HG02852 (cell line): ENCODE data around the gene CFAP99.
"Not testable (repeated sequence)": the region's sequence is repeated elsewhere in the genome, so short reads cannot be mapped to it uniquely, and the experiment has no call there.

ENCODE experiments used
- ATAC-seq: cut with Tn5 transposase; IDR thresholded peaks from one replicate; pipeline ENCODE4 v1.9.1; 2021; ENCODE audit warnings: mild to moderate bottlenecking, moderate library complexity; ENCODE audit not compliant: unreplicated experiment

The CFAP99 gene

DNA sequence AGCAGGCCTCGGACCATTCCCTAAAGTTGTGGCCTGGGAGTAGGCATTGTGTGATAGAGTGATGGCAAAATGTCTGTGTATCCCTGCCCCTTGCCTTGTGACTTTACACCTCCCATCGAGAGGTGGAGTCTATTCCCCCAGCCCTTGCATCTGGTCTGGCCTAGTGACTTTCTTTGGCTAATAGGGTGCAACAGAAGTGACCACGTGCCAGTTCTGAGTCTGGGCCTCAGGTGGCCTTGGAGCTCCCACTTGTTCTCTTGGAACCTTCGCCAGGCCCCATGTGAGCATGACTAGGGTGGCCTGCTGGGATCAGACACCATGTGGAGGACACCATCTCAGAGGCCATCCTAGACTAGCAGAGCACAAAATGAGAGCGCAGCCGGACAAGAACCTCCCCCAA is 46.3 kb downstream of the CFAP99 start:
- no peak for ATAC-seq

DNA sequence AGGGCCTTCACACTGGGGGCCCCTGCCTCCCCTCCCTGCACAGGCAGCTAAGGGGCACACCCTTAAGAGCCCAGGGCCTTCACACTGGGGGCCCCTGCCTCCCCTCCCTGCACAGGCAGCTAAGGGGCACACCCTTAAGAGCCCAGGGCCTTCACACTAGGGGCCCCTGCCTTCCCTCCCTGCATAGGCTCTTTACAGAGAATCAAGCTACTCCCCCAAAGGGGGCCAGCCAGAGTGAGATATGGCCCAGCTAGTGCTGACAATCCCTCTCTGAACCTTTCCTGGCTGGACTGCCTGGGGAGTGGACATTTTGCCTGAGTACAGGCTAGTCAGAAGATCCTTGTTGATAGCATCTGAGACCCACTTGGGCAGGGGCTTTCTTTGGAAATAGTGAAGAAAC is 46.8 kb downstream of the CFAP99 start:
- ATAC-seq = not testable (repeated sequence)

DNA sequence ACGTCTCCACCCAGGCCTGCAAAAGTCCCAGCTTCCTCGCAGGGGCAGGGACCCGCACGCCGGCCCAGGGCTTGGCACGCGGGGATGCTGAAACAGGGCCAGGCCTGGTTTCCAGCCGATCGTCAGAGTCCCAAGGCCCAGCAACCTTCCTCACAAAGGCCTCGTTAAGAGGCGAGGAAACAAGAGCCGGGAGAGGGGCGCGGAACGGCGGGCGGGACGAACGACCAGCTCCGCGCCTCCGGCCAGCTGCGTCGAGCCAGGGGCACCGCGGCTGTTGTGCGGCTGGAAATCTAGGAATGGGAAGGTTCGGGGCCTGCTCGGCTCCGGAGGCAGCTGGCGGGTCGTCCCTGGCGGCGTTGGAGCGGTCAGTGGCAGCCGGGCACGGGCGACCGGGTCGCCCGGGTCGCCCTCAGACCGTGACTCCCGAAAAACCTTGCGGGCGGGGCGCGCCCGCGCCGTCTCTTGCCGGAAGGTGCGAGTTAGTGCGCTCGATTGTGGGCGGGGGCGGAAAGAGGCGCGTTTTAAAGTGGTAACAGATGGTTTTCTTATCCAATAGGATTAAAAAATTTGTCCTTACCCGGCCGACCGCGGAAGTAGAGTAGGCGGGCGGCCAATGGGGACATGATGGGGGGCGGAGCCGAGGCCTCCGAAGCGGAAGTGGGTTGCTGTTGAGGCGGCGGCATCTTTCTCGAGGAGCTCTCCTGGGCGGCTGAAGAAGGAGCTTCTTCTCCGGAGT is 49.9 kb downstream of the CFAP99 start, which contains the start of gene RNF4:
RNF4 (plus strand) TSS at position 651 of the 736 bp plus-strand sequence. CDS start 21,388 bp downstream, outside the sequence.
- peak; percentile 75 for ATAC-seq

DNA sequence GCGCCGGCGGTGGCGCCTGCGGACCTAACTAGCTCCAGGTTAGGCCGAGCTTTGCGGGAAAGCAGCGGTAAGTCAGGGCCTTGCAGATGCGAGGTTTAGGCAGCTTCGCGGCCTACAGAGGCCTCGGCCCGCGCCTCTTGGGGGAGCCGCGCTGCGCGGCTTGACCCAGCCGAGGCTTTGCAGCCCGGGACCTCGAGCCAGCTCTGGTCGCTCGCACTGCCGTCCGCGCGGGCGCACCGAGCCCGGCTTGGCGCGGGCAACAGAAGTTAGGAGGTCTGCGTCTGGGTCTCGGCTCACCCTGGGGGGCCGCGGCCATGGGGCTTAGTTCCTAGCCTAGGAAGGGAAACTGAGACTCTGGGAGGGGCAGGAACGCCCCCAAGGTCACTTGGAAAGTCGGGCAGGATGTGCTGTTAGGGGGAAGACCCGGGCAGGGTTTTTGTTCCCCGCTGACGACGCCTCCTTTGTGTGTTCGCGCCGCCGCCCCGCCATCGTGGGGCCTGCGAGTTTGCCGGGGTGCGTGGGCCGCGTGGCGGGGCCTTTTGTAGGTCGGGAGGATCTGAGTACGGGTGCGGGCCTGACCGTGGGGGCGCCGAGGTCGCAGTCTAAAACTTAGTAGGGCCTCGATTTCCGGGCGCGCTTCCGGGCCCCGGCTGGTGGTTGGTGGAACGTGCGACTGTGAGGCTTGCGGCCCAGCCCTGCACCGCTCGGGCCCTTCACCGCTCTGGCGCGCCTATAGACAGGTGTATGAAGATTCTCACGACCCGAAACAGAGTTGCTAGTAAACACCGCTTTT is 50.6 kb downstream of the CFAP99 start:
- peak; percentile 44 for ATAC-seq

DNA sequence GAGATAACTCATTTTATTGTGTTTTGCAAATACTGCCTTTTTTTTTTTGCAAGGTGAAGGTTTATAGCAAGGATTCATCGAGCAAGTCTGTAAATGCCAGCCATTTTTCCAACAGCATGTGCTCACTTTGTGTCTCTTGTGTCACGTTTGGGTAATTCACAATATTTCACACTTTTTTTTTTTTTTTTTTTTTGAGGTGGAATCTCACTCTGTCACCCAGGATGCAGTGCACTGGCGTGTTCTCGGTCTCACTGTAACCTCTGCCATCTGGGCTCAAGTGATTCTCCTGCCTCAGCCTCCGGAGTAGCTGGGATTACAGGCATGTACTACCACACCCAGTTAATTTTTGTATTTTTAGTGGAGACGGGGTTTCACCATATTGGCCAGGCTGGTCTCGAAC is 52.0 kb downstream of the CFAP99 start:
- ATAC-seq = no peak

DNA sequence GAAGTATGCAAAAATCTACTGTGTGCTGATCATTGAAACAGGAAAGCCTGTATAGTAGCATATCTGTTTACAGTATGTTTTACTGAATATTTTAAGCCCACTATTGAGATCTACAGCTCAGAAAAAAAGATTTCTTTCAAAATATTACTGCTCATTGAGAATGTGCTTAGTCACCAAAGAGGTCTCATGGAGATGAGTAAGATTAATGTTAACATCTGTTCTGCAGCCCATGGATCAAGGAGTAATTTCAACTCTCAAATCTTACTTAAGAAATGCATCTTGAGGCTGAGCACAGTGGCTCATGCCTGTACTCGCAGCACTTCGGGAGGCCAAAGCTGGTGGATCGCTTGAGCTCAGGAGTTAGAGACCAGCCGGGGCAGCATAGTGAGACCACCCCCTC is 53.4 kb downstream of the CFAP99 start:
- ATAC-seq = no peak

DNA sequence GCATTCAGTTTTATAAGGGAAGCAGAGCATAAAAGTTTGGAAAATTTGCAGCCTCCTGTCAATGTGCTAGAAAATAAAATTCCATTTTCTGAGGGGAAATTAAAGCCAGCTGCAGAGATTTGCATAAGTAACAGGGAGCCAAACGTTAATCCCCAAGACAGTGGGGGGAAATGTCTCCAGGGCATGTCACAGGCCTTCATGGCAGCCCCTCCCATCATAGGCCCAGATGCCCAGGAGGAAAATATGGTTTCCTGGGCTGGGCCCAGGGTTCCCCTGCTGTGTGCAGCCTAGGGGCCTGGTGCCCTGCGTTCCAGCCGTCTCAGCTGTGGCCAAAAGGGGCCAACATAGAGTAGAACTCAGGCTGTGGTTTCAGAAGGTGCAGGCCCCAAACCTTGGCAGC is 59.5 kb downstream of the CFAP99 start:
- no peak for ATAC-seq

DNA sequence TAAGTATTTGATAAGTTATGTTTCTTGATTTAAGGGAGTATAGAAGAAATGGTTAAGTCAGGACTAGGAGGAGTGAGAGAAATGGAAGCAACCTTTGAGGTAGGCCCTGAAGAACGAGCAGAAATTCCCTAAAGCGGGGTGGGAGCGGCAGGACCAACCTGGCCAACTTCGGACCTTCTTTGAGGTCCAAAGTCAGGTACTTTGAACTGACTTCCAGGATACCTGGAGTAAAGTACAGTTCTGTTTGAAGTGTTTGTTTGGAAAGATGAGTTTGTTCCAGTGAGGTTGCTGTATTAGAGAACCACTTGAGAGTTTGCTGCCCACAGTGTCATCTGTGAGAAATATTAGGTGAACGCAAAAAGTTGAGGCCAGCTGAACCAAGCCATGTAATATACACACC is 61.9 kb downstream of the CFAP99 start:
- ATAC-seq = no peak

GRCh38 chr4:2482192-2482591 is 63.4 kb downstream of the CFAP99 start:
- ATAC-seq = no peak

- ATAC-seq = peak; percentile 56
Observed at GRCh38 chr4:2482693-2483092, 63.9 kb downstream of the CFAP99 start.

DNA sequence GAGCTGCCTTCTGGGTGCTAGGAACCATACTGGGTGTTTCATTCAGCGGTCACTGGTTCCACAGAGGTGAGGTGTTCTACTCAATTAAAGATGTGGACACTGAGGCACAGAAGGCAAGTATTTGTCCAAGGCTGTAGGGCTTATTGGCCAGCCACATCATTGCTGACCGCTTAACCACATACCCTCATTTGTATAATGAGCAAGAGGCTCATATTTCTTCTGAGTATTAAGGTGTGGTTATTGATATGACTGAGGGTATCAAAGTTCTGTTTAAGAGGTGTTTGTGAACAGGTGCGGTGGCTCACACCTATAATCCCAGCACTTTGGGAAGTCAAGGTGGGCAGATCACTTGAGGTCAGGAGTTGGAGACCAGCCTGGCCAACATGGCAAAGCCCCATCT is 64.5 kb downstream of the CFAP99 start:
- no peak for ATAC-seq

GRCh38 chr4:2484185-2484584 is 65.4 kb downstream of the CFAP99 start:
- no peak for ATAC-seq

DNA sequence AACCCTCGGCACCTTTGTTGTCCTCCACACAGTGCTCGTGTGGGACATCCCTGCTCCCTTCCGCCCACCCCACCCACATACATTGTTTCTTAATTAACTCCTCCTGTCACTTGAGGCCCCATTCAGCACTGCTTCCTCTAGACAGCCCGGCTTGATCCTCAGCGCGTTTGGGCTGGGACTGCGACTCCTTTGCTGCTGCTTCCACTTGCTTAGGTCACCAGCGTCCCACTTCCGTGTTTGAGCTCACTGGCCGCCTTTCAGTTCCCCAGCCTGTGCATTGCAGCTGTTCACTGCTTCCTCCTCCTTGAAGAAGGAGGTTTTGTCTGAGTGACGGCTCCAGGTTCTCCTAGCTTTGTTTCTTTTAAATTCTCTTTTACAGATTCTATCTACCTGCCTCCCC is 66.2 kb downstream of the CFAP99 start:
- peak; percentile 65 for ATAC-seq

- ATAC-seq = no peak
Observed at GRCh38 chr4:2485956-2486355, 67.2 kb downstream of the CFAP99 start.

- no peak for ATAC-seq
Observed at GRCh38 chr4:2486981-2487380, 68.2 kb downstream of the CFAP99 start.

DNA sequence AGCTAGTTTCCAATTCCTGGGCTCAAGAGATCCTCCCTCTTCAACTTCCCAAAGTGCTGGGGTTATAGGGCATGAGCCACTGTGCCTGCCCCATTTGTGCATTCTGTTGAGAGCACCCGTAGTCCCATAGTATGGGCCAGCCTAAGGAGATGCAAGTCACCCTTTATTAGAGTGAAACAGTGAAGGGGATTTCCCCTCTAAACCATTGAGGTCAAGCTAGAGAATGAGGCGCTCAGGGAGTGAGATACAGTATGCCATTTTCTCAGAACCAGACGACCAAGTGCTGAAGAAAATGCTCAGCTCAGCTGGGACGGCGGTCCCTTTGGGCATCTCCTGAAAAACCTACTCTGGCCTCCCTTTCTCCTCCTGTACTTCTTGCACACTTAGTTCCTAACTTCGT is 68.9 kb downstream of the CFAP99 start:
- ATAC-seq = peak; percentile 58

DNA sequence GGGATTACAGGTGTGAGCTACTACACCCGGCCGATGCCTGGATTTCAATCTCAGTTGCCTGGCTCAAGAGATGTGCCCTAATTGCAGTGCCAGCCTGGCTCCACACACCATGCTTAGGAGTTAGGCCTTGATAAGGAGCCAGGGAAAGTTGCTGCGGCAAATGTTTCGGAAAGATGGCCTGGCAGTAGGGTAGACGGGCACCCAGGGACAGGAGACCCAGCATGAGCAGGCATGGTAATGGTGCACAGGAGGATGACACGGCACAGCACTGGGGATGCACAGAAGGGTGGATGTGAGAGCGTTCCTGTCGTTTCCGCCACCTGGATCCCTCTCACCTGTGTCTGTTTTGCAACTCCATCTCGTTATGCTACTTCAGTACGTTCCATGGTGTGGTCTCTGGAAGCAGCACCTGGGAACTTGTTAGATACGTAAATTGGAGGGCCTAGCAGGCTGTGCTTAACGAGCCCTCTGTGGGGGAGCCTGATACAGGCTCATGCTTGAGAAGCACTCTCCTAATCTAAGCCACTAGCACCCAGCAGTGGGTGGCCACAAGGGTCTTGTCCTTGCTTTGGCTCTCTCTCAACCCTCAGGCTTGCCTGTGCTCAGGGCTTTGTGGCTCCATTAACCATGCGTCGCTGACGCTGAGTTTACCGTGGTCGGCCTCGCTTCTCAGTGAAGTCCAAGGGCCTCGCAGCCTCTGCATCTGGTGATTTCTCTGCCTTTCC is 70.5 kb downstream of the CFAP99 start:
- no peak for ATAC-seq

- no peak for ATAC-seq
Observed at GRCh38 chr4:2489841-2490552, 71.2 kb downstream of the CFAP99 start.

DNA sequence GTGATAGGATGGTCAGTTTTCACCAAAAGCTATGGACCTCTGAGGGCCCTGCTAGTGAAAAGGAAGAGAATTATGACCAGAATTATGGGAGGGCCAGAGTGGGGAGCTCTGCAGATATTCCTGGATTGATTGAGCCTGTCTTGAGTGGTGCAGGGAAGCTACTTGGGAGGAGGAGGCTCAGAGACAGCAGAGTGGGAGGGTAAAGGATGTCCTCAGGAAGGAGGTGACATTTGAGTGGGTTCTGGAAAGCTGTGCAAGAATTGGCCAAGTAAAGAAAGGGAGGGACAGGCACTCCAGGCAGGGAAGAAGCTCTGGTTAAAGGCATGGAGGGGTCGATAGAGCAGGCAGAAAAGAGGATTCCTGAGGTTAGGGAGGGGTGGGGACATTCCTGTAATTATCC is 74.2 kb downstream of the CFAP99 start:
- no peak for ATAC-seq

DNA sequence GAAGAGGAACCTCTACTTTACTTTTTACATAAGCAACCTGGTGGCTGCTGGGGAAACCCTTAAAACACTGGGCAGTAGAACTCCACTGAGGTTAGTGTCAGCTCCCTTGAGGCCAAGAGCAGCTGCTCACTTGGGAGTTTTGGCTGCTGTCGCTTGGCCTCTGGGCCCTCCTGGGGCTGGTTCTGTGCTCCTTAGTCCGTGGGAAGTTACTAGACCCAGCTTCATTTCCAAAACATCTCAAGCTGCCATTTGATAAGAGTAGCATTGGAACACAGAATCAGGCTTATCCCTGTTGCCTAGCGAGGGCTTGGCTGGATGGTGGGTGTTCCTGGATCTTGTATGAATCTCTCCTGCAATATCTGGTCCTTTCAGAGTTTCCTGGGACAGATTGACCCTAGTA is 76.2 kb downstream of the CFAP99 start:
- no peak for ATAC-seq

DNA sequence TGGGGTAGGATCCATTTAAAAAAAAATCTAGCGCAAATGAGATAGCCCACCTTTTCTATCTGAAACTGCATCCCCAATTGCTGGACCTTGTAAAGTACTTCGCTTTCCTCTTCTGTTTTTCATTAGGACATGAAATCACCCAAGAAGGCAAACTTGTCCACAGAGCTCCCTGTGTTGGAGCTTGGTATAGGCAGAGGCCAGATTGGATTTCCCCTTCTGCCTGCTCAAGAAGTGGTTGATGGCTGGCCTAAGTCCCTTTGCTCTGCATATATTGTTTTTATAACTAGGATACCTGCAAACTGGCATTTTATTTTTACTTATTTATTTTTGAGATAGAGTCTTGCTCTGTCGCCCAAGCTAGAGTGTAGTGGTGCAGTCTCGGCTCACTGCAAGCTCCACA is 78.6 kb downstream of the CFAP99 start:
- ATAC-seq = no peak
